GM19438 (cell line): ENCODE measurements around the gene STXBP3.

ENCODE experiments used
- ATAC-seq: cut with Tn5 transposase; IDR thresholded peaks from one replicate; pipeline ENCODE4 v1.9.1; 2021; ENCODE audit warnings: low read depth; ENCODE audit not compliant: unreplicated experiment

The STXBP3 gene

GRCh38 chr1:108831225-108831624 is 84.8 kb downstream of the STXBP3 start:
- no peak for ATAC-seq

- no peak for ATAC-seq
These were observed 86.5 kb downstream of the STXBP3 start for GRCh38 chr1:108832929-108833328.

GRCh38 chr1:108841703-108842102 is 95.2 kb downstream of the STXBP3 start:
- no peak for ATAC-seq

GRCh38 chr1:108842525-108843181 is 96.2 kb downstream of the STXBP3 start:
- ATAC-seq: no peak

- ATAC-seq: no peak
These were observed 97.1 kb downstream of the STXBP3 start for GRCh38 chr1:108843390-108844137.

- ATAC-seq: no peak
These were observed 99.0 kb downstream of the STXBP3 start for GRCh38 chr1:108845446-108845845.

- ATAC-seq: no peak
These were observed 99.5 kb downstream of the STXBP3 start for GRCh38 chr1:108845991-108846390.

- ATAC-seq: no peak
These were observed 101.0 kb downstream of the STXBP3 start for GRCh38 chr1:108847494-108847893.

GRCh38 chr1:108848806-108849205 is 102.3 kb downstream of the STXBP3 start:
- no peak for ATAC-seq

GRCh38 chr1:108850929-108851328 is 104.5 kb downstream of the STXBP3 start:
- no peak for ATAC-seq

GRCh38 chr1:108851567-108851966 is 105.1 kb downstream of the STXBP3 start:
- ATAC-seq: no peak

GRCh38 chr1:108852221-108852975 is 105.9 kb downstream of the STXBP3 start:
- no peak for ATAC-seq

- no peak for ATAC-seq
These were observed 107.9 kb downstream of the STXBP3 start for GRCh38 chr1:108854221-108855019.

- no peak for ATAC-seq
These were observed 110.5 kb downstream of the STXBP3 start, which contains the start of gene AKNAD1 for GRCh38 chr1:108856994-108857393. TSS of gene AKNAD1 (minus strand) at chr1:108857094. CDS start at chr1:108852664, 4,430 bp downstream.

- ATAC-seq: no peak
These were observed 111.9 kb downstream of the STXBP3 start for GRCh38 chr1:108858230-108858950.
